ENCODE results near the gene C2orf80. TPM values are rescaled to one million over a fixed set of nuclear protein-coding genes. Genes with fewer than 3 reads are reported as not detected.
"Not testable (repeated sequence)": the region's sequence is repeated elsewhere in the genome, so short reads cannot be mapped to it uniquely, and the experiment has no call there.

The C2orf80 gene
- total RNA-seq, 3 donors from 2014 or later = not detected

DNA sequence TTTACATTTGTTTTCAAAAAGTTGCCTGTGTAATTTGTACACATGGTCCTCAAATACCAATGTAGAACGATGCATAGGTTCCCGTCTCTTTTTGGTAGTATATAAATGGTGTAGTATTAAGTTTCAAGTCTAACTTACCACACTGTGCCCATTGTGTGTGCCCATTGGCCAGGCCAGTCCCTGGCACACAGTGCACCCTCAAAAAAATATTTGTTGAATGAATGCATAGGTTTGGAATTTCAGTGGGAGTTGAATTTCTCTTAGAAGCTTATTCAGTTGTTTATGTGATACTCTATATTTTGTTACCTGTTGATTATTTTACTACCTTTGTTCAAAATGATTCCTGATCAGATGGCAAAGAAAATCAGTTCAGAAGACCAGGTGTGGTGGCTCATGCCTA lies 35.0 kb upstream of the C2orf80 start:
- Histone ChIP-seq H3K27ac (no peak overlapping the region), H3K36me3 (no peaks in the 10 kb centered on the region), H3K4me3 (no peak overlapping the region), H3K9me3 (no peaks in the 10 kb centered on the region), H3K4me1 (no peaks in the 10 kb centered on the region), H3K27me3 (no peaks in the 10 kb centered on the region)
- intact Hi-C loops (cut with DNase I; ENCODE audit: low total_unique reads) = no loop called here
- no peak for DNase-seq (ENCODE audit: low spot score in 2 of 2)
- TF ChIP-seq POLR2AphosphoS5 (IDR thresholded peaks at IDR 0.05) (no peak), CTCF (IDR thresholded peaks at IDR 0.05) (no peak), POLR2A (IDR thresholded peaks at IDR 0.05) (no peak)

DNA sequence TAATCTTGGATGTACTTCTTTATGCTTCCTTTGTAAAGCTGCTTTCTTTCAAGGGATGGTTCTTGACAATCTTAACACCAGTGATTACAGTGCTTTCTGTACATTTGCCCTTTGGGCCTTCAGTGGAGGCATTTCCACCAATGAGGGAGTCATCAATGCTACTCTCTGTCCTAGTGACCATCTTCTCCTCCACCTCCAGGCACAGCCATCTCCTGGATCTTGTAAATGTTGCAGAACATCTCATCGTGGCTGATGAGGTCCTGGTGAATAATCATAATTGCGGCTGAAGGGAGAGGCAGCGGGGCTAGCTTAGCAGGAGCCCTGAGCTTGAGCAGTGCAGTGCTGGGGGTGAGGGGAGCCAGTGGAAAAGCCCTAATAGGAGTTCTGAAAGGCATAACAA lies 32.5 kb upstream of the C2orf80 start:
- TF ChIP-seq CTCF (IDR thresholded peaks at IDR 0.05) (no peak), POLR2A (IDR thresholded peaks at IDR 0.05) (no peak), POLR2AphosphoS5 (IDR thresholded peaks at IDR 0.05) (no peak)
- intact Hi-C loops (cut with DNase I; ENCODE audit: low total_unique reads) = no loop called here
- H3K4me3 ChIP-seq = no peak overlapping the region

GRCh38 chr2:208221873-208222272 lies 32.0 kb upstream of the C2orf80 start:
- intact Hi-C loops (cut with DNase I; ENCODE audit: low total_unique reads); H3K36me3 ChIP-seq; H3K4me3 ChIP-seq: not testable (repeated sequence)

More for the DNA sequence above, 32.5 kb upstream of the C2orf80 start:
- Histone ChIP-seq H3K9me3 (no peaks in the 10 kb centered on the region), H3K36me3 (no peaks in the 10 kb centered on the region), H3K27ac (no peak overlapping the region), H3K27me3 (no peaks in the 10 kb centered on the region), H3K4me1 (no peaks in the 10 kb centered on the region)
- no peak for DNase-seq (ENCODE audit: low spot score in 2 of 2)

GRCh38 chr2:208210688-208211451 lies 21.0 kb upstream of the C2orf80 start:
- Histone ChIP-seq H3K36me3 (no peaks in the 10 kb centered on the region), H3K9me3 (no peaks in the 10 kb centered on the region), H3K4me1 (no peaks in the 10 kb centered on the region), H3K27ac (no peak overlapping the region), H3K4me3 (no peak overlapping the region), H3K27me3 (no peaks in the 10 kb centered on the region)
- no peak for DNase-seq (ENCODE audit: low spot score in 2 of 2)
- TF ChIP-seq CTCF (IDR thresholded peaks at IDR 0.05) = no peak
- TF ChIP-seq POLR2A (IDR thresholded peaks at IDR 0.05) = no peak
- TF ChIP-seq POLR2AphosphoS5 (IDR thresholded peaks at IDR 0.05) = no peak
- intact Hi-C loops (cut with DNase I; ENCODE audit: low total_unique reads) = no loop called here

More at GRCh38 chr2:208221873-208222272, 32.0 kb upstream of the C2orf80 start:
- not testable (repeated sequence) for H3K9me3 ChIP-seq; H3K27me3 ChIP-seq; H3K4me1 ChIP-seq; H3K27ac ChIP-seq; DNase-seq (ENCODE audit: low spot score in 2 of 2)

GRCh38 chr2:208208335-208209085 lies 18.7 kb upstream of the C2orf80 start:
- TF ChIP-seq CTCF (IDR thresholded peaks at IDR 0.05) (no peak), POLR2A (IDR thresholded peaks at IDR 0.05) (no peak), POLR2AphosphoS5 (IDR thresholded peaks at IDR 0.05) (no peak)
- Histone ChIP-seq H3K36me3 (no peaks in the 10 kb centered on the region), H3K27ac (no peak overlapping the region), H3K4me1 (no peaks in the 10 kb centered on the region), H3K9me3 (no peaks in the 10 kb centered on the region), H3K27me3 (no peaks in the 10 kb centered on the region), H3K4me3 (no peak overlapping the region)
- DNase-seq (ENCODE audit: low spot score in 2 of 2) = no peak
- intact Hi-C loops (cut with DNase I; ENCODE audit: low total_unique reads) = no loop called here

All from breast epithelium (tissue), 4 donors.